Kasumi-1 (cell line): ENCODE measurements around the gene PIP5K1B.
"Not testable (repeated sequence)": the region's sequence is repeated elsewhere in the genome, so short reads cannot be mapped to it uniquely, and the experiment has no call there.

Experiments
- DNase-seq, 2 experiments: peaks; one replicate each; lab custom pipeline; 2025; lab: John Stamatoyannopoulos, UW

The PIP5K1B gene

DNA sequence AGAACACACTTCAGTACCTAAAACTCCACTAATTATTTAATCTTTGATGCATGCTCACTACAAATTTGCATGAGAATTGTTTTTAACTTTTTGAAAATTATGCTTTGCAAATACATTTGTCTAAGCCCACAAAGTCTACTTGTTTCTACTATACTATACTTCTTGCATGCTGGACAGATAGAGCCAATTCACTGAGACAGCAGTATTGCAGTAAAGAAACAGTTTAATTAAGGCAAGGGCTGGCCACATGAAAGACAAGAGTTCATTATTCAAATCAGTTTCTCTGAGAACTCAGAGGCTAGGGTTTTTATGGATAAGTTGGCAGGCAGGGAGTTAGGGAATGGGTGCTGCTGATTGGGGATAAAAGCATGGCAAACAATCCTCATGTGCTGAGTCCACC, 324.5 kb downstream of the PIP5K1B start:
- DNase-seq = no peak

DNA sequence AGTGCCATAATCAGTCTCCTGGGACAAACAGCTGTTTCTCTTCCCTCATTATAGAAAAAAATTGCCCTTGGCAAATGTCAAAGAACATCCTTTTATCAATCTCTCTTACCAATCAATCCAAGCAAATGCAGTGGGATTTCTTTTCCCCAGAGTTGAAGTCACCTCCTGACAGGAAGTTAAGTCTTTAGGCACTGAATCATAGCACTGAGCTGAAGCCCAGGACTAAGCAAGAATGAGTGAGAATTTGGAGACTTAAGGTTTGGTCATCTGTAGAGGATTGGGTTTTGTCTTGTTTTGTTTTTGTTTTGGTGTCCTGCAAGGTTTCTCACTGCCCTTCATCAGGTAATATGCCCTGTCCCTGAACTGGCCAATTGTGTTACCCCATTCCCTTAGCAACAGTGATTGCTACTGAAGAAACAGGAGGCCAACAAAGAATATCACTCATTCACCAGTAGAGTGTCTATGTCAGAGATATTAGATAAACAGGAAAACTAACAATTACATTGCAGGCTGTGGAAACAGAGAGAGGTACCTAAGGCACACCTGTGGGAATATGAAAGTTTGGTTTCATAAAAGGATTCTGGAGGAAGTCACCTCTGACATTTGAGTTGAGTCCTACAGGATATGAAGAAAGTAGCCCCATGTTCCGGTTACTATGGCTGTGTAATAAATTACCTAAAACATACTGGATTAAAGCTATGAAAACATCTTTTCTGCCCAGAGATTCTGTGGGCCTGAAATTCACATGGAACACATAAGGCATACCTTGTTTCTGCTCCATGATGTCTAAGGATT, 326.0 kb downstream of the PIP5K1B start:
- DNase-seq = no peak

DNA sequence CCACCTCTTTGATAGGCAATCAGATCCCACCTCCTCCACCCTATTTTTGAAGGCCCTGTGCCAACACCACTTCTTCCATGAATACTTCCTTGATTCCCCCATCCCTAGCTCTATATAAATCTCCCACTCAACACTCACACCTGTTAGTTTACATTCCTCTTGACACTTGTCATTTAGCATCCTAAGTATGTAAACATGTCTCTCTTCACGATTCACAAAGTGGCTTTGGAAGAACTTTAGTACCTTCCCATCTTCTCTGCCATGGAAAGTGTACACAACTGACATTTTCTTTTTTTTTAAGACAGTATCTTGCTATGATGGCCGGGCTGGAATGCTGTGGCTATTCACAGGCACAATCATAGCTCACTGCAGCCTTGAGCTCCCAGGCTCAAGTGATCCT, 329.0 kb downstream of the PIP5K1B start:
- DNase-seq = no peak

DNA sequence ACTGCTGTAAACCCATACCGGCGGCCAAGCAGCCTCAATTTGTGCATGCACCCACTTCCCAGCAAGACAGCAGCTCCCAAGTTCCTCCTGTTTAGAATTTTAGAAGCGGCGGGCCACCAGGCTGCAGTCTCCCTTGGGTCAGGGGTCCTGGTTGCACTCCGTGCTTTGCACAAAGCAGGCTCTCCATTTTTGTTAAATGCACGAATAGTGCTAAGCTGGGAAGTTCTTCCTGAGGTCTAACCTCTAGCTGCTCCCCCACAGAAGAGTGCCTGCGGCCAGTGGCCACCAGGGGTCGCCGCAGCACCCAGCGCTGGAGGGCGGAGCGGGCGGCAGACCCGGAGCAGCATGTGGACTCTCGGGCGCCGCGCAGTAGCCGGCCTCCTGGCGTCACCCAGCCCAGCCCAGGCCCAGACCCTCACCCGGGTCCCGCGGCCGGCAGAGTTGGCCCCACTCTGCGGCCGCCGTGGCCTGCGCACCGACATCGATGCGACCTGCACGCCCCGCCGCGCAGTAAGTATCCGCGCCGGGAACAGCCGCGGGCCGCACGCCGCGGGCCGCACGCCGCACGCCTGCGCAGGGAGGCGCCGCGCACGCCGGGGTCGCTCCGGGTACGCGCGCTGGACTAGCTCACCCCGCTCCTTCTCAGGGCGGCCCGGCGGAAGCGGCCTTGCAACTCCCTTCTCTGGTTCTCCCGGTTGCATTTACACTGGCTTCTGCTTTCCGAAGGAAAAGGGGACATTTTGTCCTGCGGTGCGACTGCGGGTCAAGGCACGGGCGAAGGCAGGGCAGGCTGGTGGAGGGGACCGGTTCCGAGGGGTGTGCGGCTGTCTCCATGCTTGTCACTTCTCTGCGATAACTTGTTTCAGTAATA, 330.6 kb downstream of the PIP5K1B start, which contains the start of gene FXN:
Gene FXN, plus strand, starts transcription at position 315 of the 871 bp plus-strand sequence. Its CDS starts 31 bp downstream, at position 346.
- peak; percentile 57 to 67 for DNase-seq

DNA sequence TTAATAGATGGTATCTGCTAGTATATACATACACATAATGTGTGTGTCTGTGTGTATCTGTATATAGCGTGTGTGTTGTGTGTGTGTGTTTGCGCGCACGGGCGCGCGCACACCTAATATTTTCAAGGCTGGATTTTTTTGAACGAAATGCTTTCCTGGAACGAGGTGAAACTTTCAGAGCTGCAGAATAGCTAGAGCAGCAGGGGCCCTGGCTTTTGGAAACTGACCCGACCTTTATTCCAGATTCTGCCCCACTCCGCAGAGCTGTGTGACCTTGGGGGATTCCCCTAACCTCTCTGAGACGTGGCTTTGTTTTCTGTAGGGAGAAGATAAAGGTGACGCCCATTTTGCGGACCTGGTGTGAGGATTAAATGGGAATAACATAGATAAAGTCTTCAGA, 331.3 kb downstream of the PIP5K1B start:
- peak in 1 of 2 experiments; percentile 21 for DNase-seq

DNA sequence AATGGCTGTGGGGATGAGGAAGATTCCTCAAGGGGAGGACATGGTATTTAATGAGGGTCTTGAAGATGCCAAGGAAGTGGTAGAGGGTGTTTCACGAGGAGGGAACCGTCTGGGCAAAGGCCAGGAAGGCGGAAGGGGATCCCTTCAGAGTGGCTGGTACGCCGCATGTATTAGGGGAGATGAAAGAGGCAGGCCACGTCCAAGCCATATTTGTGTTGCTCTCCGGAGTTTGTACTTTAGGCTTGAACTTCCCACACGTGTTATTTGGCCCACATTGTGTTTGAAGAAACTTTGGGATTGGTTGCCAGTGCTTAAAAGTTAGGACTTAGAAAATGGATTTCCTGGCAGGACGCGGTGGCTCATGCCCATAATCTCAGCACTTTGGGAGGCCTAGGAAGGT, 331.8 kb downstream of the PIP5K1B start:
- DNase-seq = no peak

DNA sequence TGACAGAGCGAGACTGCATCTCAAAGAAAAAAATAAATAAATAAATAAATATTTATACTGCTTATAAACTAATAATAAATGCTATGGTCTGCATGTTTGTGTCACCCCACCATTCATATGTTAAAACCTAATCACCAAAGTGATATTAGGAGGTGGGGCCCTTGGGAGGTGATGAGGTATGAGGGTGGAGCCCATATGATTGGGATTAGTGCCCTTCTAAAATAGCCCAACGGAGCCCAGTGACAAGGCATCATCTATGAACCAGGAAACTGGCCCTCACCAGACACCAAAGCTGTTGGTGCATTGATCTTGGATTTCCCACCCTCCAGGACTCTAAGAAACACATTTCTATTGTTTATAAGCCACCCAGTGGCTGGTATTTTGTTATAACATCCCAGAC, 335.6 kb downstream of the PIP5K1B start:
- DNase-seq = no peak

DNA sequence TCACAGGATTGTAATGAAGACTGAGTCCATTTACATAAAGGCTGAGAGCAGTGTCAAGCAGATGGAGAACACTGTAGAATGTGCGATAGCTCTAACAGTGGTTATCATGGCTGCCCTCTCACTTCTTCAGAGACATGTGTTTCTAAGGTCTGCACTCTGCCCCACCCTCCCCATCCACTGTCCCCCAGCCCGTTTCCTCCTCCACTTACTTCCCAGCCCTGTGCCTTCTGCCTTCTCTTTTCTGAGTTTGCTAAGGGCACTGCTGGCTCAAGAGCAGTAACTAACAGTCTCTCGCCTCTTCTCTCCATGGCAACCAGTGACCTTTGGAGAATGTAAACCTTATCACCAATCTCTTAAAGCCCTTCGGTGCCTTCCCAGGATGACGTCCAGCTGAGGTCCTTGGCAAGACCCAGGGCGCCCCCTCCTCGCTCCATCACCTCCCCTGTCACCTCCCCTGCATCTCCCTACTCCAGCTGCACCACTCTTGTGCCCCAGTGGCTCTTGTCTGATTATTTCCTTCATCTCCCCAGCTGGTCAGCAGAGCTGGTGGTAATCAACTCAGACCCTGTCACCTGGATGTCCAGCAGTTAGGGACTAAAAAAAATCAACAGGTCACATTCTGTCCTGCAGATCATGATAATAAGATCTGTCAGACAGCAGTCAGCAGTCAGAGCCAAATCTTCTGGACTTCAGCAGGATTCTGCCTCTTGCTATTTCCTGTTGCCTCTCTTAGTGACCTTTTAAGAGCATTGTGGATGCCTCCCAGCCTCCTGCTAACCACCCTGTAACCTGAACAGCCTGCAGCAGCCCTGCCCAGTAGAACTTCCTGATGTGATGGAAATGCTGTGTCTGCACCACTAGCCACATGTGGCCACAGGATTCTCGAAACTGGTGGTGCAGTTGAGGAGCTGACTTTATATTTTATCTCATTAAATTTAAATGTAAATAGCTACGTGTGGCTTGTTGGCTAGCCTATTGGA, 339.5 kb downstream of the PIP5K1B start:
- DNase-seq = peak; percentile 38 to 62

DNA sequence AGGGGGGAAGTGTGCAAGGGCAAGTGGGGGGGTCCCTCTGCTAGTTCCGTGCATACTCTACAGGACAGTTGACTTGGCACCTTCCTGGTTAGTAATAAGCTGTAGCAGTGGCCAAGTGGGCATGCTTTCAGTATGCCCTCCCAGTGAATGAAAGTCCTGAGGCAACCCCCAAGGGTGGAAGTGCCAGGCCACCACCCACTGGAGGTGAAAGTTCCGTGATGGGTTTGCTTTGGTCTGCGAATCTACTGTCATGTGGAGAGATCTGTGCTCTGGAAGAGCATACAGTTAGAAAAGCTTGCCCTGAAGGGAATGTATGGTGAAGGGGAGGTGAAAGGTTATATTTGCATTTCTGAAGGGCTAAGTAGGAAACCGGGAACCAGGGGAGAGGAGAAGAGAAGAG, 340.8 kb downstream of the PIP5K1B start:
- DNase-seq = no peak

DNA sequence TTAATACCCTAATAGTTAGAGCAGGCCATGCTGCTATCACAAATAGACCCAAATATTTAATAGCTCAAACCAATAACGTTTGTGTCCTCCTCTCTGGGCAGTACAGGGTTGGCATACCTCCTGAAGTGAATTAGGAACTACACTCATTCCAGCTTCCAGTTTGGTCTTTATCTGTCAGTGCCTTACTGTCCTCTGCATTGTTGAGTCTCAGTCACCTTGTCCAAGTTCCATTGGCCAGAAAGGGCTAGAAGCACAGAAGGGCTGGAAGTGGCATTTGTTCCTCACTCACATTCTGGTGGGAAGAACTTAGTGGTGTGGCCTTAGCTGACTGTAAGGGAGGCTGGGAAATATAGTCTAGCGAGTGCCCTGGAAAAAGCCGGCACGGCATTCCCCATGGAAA, 341.7 kb downstream of the PIP5K1B start:
- no peak for DNase-seq

DNA sequence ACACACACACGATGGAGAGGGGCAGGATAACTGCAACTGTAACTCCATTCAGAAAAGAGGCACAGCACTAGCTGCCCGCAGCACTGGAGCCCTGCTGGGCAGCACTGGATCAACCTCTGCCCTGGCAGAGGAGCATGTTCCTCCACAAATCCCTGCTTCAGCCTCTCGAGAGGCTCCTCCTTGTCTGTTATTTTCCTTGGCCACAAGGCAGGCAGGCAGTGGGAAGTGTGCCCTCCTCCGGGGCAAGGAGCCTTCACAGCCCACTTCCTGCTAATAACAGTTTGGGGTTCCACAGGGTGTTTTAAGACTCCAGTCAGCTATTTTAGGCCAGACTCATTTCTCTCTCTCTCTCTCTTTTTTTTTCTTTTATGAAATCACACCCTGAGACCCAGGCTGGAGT, 342.3 kb downstream of the PIP5K1B start:
- DNase-seq = peak; percentile 84 to 91

DNA sequence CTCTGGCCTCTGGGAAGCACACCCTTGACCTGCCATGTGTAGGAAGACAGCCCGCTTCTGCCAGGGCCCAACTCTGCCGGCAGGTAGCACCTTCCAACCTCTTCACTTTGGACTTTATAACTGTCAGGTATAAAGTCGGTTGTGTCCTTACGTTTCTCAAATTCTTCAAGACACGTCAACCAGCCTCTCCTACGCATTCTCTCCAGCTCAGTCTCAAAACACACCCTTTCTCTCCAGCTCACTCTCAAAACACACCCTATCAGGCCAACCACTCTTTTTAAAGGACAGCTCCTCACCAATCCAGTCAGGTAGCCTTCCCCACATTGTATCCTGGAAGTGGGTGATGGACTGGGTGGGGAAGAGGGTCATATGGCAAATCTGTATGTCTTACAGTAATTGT, 344.1 kb downstream of the PIP5K1B start:
- DNase-seq = no peak

DNA sequence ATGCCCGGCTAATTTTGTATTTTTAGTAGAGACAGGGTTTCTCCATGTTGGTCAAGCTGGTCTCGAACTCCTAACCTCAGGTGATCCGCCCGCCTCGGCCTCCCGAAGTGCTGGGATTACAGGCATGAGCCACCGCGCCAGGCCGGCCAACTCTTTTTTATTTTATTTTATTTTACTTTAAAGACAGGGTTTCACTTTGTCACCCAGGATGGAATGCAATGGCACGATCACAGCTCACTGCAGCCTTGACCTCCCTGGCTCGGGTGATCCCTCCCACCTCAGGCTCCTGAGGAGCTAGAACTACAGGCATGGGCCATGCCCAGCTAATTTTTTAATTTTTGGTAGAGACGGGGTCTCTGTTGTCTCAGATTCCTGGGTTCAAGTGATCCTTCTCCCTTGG, 345.9 kb downstream of the PIP5K1B start:
- not testable (repeated sequence) for DNase-seq

DNA sequence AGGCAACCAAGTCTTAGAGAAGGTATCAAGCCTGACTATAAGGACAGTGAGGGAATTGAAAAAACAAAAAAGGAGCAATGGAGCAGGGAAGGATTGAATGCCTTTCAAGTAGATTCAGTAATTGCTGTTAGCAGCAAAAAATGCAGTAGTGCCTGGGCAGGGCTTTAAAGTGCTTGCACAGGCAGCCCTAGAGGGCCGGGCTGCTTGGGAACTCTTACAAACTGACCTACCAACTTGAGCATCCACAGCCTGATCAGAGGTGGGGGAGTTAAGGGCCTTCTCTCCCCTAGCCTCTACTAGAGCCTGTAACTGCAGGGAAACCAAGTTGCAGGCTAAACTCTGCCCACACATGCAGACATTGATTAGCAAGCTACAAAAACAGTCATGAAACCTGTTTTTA, 349.9 kb downstream of the PIP5K1B start:
- DNase-seq = no peak

DNA sequence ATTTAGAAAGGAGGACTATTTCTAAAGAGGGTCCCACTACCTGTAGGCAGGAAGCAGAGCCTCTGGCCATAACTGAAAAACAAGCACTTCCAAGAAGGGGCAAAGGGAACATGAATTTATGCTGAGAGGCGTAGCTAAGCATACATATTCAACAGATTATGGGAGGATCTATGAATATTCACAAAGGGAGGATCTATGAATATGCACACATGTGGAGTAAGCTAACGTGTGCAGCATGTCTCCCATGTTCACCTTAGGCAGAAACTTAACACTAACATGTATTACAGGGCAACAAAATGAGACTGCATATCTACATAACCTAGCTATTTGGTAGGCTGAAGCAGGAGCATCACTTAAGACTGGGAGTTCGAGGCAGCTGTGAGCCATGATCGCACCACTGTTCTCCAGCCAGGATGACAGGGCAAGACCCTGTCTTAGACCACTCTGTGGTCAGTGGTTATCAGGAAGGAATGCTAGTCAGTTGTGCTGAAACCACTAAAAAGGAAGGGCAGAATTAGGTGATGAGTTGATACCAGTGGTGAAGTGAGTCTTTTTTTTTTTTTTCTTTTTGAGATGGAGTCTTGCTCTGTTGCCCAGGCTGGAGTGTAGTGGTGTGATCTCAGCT, 351.3 kb downstream of the PIP5K1B start:
- no peak for DNase-seq

DNA sequence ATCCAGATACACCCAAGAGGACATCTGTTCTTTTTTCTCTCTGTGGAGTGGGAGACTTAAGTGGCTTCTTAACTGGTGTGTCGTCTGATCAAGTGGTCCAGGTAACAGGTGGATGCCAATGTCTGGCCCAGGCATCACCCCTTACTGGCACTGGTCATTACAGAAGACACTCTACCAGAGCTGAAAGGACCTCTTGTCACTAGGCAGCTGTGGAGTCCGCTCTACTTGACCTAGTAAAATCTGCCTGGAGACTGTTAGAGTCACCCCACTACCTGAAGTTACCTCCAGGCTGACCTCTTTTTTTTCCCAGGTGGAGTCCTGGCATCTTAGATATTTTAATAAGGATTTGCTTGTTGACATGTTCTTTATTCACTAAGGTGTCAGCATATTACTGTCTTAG, 353.1 kb downstream of the PIP5K1B start:
- DNase-seq = no peak
